ENCODE data around the gene PRDM16.

GRCh38 chr1:3481836-3482375 is 412.9 kb downstream of the PRDM16 start:
- TF ChIP-seq CTCF (IDR thresholded peaks at IDR 0.05): no peak
- no peak for TF ChIP-seq POLR2A (IDR thresholded peaks at IDR 0.05)
